ENCODE results near the gene ALKBH3. TPM values are rescaled to one million over a fixed set of nuclear protein-coding genes. Genes with fewer than 3 reads are reported as not detected.

Gene ALKBH3
- total RNA-seq, 8 experiments from 2014 or later: 4.8 to 44.0 (median 22.0) TPM

- Histone ChIP-seq H3K4me3 (no peak overlapping the region), H3K4me1 (replicated peaks in 1 of 2) (peaks cover 19 to 22% of the 10 kb centered on the region in 2 donors), H3K27ac (peak overlapping the region; percentile 20 to 29)
- in situ Hi-C loops (cut with MboI; ENCODE audit: low pct_unique_long_range_greater_than_20kb in 2 of 9, low sequenced_read_pairs in 9 of 9, unreplicated experiment in 9 of 9): loop anchor here in 1 of 9 experiments (25.0 kb wide), 1 partner anchor 111 kb away; no protein-coding TSS in a partner anchor
- 80 to 100% (median 83%) methylated on average over 1 to 2 of the region's 2 CpGs; no CpG with 5 or more reads in 7 of the 10 experiments for WGBS, 10 experiments
- peak; percentile 9 to 73 (median 64) for ATAC-seq (replicated peaks in 6 of 8)
These were observed 68.0 kb downstream of the ALKBH3 start for GRCh38 chr11:43948341-43949225.

GRCh38 chr11:43950311-43950855 lies 69.8 kb downstream of the ALKBH3 start:
- peak in 2 of 8 experiments; percentile 26 to 59 for ATAC-seq (replicated peaks in 6 of 8)
- 39 to 83% (median 60%) methylated on average over 1 to 3 of the region's 5 CpGs; no CpG with 5 or more reads in 3 of the 10 experiments for WGBS, 10 experiments
- H3K27ac ChIP-seq: no peak overlapping the region
- no peak overlapping the region for H3K4me3 ChIP-seq
- in situ Hi-C loops (cut with MboI; ENCODE audit: low pct_unique_long_range_greater_than_20kb in 2 of 9, low sequenced_read_pairs in 9 of 9, unreplicated experiment in 9 of 9): no loop called here
- H3K4me1 ChIP-seq (replicated peaks in 1 of 2): peaks cover 18 to 19% of the 10 kb centered on the region in 2 donors

GRCh38 chr11:43951231-43951630 lies 70.6 kb downstream of the ALKBH3 start:
- H3K4me3 ChIP-seq: no peak overlapping the region
- H3K4me1 ChIP-seq (replicated peaks in 1 of 2): peaks cover 18 to 19% of the 10 kb centered on the region in 2 donors
- H3K27ac ChIP-seq: no peak overlapping the region
- in situ Hi-C loops (cut with MboI; ENCODE audit: low pct_unique_long_range_greater_than_20kb in 2 of 9, low sequenced_read_pairs in 9 of 9, unreplicated experiment in 9 of 9): no loop called here
- WGBS, 10 experiments: 50 to 100% (median 79%) methylated on average over 1 of the region's 1 CpG; no CpG with 5 or more reads in 6 of the 10 experiments
- no peak for ATAC-seq (replicated peaks in 6 of 8)

GRCh38 chr11:43952020-43952400 lies 71.4 kb downstream of the ALKBH3 start:
- Histone ChIP-seq H3K4me1 (replicated peaks in 1 of 2) (peaks cover 18 to 19% of the 10 kb centered on the region in 2 donors), H3K4me3 (no peak overlapping the region), H3K27ac (no peak overlapping the region)
- in situ Hi-C loops (cut with MboI; ENCODE audit: low pct_unique_long_range_greater_than_20kb in 2 of 9, low sequenced_read_pairs in 9 of 9, unreplicated experiment in 9 of 9): no loop called here
- 43 to 100% (median 89%) methylated on average over 3 to 6 of the region's 6 CpGs for WGBS, 10 experiments
- no peak for ATAC-seq (replicated peaks in 6 of 8)

GRCh38 chr11:43952401-43953342 lies 72.0 kb downstream of the ALKBH3 start:
- Histone ChIP-seq H3K27ac (no peak overlapping the region), H3K4me1 (replicated peaks in 1 of 2) (peaks cover 15 to 17% of the 10 kb centered on the region in 2 donors), H3K4me3 (no peak overlapping the region)
- WGBS, 10 experiments: 38 to 100% (median 85%) methylated on average over 1 to 9 of the region's 12 CpGs
- in situ Hi-C loops (cut with MboI; ENCODE audit: low pct_unique_long_range_greater_than_20kb in 2 of 9, low sequenced_read_pairs in 9 of 9, unreplicated experiment in 9 of 9): no loop called here
- ATAC-seq (replicated peaks in 6 of 8): peak in 1 of 8 experiments; percentile 35

- Histone ChIP-seq H3K4me3 (no peak overlapping the region), H3K27ac (no peak overlapping the region), H3K4me1 (replicated peaks in 1 of 2) (peaks cover 7 to 9% of the 10 kb centered on the region in 2 donors)
- 52 to 100% (median 85%) methylated on average over 1 to 5 of the region's 6 CpGs; no CpG with 5 or more reads in 1 of the 10 experiments for WGBS, 10 experiments
- in situ Hi-C loops (cut with MboI; ENCODE audit: low pct_unique_long_range_greater_than_20kb in 2 of 9, low sequenced_read_pairs in 9 of 9, unreplicated experiment in 9 of 9): no loop called here
- peak in 1 of 8 experiments; percentile 20 for ATAC-seq (replicated peaks in 6 of 8)
These were observed 72.9 kb downstream of the ALKBH3 start for GRCh38 chr11:43953521-43953920.

- H3K27ac ChIP-seq: no peak overlapping the region
- WGBS, 10 experiments: 50 to 100% (median 89%) methylated on average over 2 to 5 of the region's 7 CpGs; no CpG with 5 or more reads in 2 of the 10 experiments
- H3K4me1 ChIP-seq (replicated peaks in 1 of 2): peaks cover 0 to 2% of the 10 kb centered on the region in 2 donors
- ATAC-seq (replicated peaks in 6 of 8): no peak
- in situ Hi-C loops (cut with MboI; ENCODE audit: low pct_unique_long_range_greater_than_20kb in 2 of 9, low sequenced_read_pairs in 9 of 9, unreplicated experiment in 9 of 9): no loop called here
- no peak overlapping the region for H3K4me3 ChIP-seq
These were observed 73.6 kb downstream of the ALKBH3 start for GRCh38 chr11:43954241-43954640.

- no peak for ATAC-seq (replicated peaks in 6 of 8)
- no peaks in the 10 kb centered on the region for H3K4me1 ChIP-seq (replicated peaks in 1 of 2)
These were observed 74.9 kb downstream of the ALKBH3 start for GRCh38 chr11:43955381-43956118.

GRCh38 chr11:43957571-43957970 lies 76.9 kb downstream of the ALKBH3 start:
- Histone ChIP-seq H3K4me3 (no peak overlapping the region), H3K27ac (no peak overlapping the region), H3K4me1 (replicated peaks in 1 of 2) (peaks cover 7% of the 10 kb centered on the region in 2 donors)
- whole genome bisulfite sequencing, 10 experiments: 78 to 100% (median 87%) methylated on average over 1 to 4 of the region's 4 CpGs; no CpG with 5 or more reads in 2 of the 10 experiments
- in situ Hi-C loops (cut with MboI; ENCODE audit: low pct_unique_long_range_greater_than_20kb in 2 of 9, low sequenced_read_pairs in 9 of 9, unreplicated experiment in 9 of 9): no loop called here
- no peak for ATAC-seq (replicated peaks in 6 of 8)

More at GRCh38 chr11:43955381-43956118, 74.9 kb downstream of the ALKBH3 start:
- no peak overlapping the region for H3K27ac ChIP-seq
- no peak overlapping the region for H3K4me3 ChIP-seq
- 10 to 83% (median 62%) methylated on average over 1 to 4 of the region's 5 CpGs; no CpG with 5 or more reads in 1 of the 10 experiments for WGBS, 10 experiments
- in situ Hi-C loops (cut with MboI; ENCODE audit: low pct_unique_long_range_greater_than_20kb in 2 of 9, low sequenced_read_pairs in 9 of 9, unreplicated experiment in 9 of 9): no loop called here

GRCh38 chr11:43959321-43959995 lies 78.8 kb downstream of the ALKBH3 start:
- H3K27ac ChIP-seq: no peak overlapping the region
- in situ Hi-C loops (cut with MboI; ENCODE audit: low pct_unique_long_range_greater_than_20kb in 2 of 9, low sequenced_read_pairs in 9 of 9, unreplicated experiment in 9 of 9): no loop called here

GRCh38 chr11:43962383-43963278 lies 82.0 kb downstream of the ALKBH3 start:
- Histone ChIP-seq H3K27ac (peak overlapping the region; percentile 23 to 59), H3K4me3 (no peak overlapping the region), H3K4me1 (replicated peaks in 1 of 2) (peaks cover 15 to 16% of the 10 kb centered on the region in 2 donors)
- peak; percentile 83 to 91 (median 88) for ATAC-seq (replicated peaks in 6 of 8)
- in situ Hi-C loops (cut with MboI; ENCODE audit: low pct_unique_long_range_greater_than_20kb in 2 of 9, low sequenced_read_pairs in 9 of 9, unreplicated experiment in 9 of 9): no loop called here
- WGBS, 10 experiments: 5 to 53% (median 26%) methylated on average over 2 to 9 of the region's 13 CpGs; no CpG with 5 or more reads in 1 of the 10 experiments

More at GRCh38 chr11:43959321-43959995, 78.8 kb downstream of the ALKBH3 start:
- Histone ChIP-seq H3K4me1 (replicated peaks in 1 of 2) (peaks cover 15 to 16% of the 10 kb centered on the region in 2 donors), H3K4me3 (no peak overlapping the region)
- ATAC-seq (replicated peaks in 6 of 8): peak in 5 of 8 experiments; percentile 12 to 72 (median 18)
- WGBS, 10 experiments: 50 to 80% (median 60%) methylated on average over 1 to 4 of the region's 6 CpGs; no CpG with 5 or more reads in 3 of the 10 experiments

All from motor neuron (in vitro differentiated cells).